NCI-H460 (cell line): ENCODE data around the gene ZACN. TPM values are rescaled to one million over a fixed set of nuclear protein-coding genes. Genes with fewer than 3 reads are reported as not detected.
"Not testable (repeated sequence)": the region's sequence is repeated elsewhere in the genome, so short reads cannot be mapped to it uniquely, and the experiment has no call there.

Experiments used
- DNase-seq: peaks from one replicate; pipeline ENCODE4 v3.0.0-alpha.2; 2016; ENCODE audit warnings: low read depth; ENCODE audit errors: extremely low read depth
- total RNA-seq: library from RNA; depleted of rRNA; stranded (reverse); fragments of >200 nt; shearing (Covaris generic); gene quantifications from 2 replicates; pipeline ENCODE4 v1.2.3, GENCODE V29; 2014

Gene ZACN
- total RNA-seq, 1 experiment from 2014 or later: 0.10 TPM

DNA sequence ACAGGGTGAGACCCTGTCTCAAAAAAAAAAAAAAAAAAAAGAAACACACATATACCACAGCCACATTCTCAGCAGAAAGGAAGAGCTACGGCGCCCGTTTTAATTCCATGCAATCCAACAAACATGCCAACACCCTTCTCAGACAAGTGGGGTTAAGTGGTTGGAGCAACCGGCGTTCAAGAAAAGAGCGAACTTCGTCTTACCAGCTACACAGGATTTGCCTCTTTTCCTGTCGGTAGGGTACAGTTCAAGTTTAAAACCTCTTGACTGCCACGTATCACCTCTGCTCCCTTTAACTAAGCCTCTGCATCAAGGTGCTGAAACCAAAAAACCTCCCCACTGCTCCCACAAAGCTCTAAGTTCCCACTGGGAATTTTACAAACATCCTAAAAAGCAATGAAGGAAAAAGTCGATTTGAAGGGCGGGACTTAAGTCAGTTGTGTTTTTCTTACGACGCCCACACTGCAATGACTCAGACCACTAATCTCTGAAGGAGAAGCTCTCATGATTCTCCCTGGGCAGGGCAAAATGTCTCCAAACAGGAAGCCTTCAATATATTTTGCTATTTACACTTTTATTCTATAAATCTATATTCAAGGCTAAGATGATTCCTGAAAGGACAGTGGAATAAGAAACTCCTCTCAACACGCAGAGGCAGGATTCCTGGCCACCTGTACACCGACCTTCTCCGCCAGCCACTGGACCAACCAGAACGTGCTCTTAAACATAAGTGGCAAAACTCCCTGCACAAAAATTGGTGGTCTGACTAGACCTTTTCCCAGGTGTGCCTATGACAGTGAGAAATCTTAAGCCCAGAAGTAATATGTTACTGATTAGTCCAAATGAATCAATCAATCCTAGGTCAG, 25.5 kb upstream of the ZACN start:
- DNase-seq: no peak

DNA sequence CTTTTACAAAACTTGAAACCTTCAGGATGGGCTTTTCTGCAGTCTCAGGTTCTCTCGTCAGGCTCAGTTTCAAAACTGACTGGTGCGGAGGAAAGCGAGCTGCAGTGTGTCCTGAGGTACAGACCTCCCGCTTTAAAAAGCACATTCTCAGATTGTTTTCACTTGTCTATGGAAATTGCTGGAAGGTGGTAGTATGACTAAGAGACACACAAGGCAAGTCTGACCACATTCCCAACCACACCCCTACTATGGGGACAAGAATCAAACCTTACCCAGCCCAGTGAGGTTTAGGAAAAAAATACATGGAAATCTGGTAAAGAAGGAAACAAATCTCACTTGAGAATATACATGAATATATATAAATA, 24.9 kb upstream of the ZACN start:
- DNase-seq: no peak

DNA sequence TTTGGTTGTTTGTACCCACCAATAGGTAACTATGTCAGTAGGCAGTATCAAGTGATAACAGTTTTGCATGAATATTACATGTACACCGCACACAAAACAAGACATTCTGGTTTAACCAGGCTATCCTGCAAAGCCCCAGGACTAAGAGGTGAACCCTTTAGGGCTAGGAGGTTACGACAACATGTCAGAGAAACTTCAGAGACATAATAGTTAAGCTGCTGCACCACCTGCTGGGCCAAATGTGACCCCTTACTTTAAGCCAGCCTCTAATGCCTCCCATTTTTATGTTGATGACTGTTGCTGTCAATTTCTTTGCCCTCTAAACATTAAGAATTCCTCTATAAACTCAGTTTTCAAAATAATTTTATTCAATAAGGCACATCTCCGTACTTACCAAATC, 22.1 kb upstream of the ZACN start:
- no peak for DNase-seq

DNA sequence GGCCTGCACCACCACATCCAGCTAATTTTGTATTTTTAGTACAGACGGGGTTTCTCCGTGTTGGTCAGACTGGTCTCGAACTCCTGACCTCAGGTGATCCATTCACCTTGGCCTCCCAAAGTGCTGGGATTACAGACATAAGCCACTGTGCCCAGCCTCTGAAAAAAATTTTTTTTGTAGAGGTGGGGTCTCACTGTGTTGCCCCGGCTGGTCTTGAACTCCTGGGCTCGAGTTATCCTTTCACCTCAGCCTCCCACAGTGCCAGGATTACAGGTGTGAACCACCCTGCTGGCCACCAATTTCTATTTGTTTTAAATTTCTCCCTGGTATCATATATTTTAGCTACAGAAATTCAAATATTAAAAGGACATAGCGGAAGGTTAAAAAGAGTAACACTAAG, 20.7 kb upstream of the ZACN start:
- DNase-seq: not testable (repeated sequence)

DNA sequence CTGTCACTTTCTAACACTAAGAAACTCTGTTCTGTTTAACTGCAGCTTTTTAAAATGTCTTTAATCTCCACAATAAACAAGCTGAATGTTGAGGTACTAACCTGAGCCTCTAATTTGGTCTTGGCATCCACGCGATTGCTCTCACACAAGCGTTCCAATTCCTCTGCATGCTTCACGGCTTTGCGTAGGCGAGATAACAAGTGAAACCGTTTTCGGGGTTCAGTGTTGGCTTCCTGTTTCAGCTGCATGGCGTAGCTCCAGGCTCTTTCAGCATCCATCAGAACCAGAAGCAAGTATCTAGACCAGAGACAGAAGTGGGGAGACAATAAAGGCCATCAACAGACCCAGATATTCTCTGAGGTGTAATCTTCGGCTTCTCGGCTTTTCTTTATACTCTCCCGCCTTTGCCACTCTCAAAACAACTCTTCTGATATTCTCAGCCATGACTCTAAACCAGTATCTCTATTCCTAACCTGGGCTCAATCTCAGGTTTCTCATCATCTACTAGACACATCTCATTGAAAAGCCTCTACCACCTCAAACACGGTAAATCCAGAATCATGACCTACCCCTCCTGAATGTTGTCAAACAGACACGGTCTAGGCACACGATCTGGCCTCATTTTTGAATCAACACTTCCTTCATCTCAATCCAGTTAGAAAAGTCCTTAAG, 15.0 kb upstream of the ZACN start:
- DNase-seq: no peak

DNA sequence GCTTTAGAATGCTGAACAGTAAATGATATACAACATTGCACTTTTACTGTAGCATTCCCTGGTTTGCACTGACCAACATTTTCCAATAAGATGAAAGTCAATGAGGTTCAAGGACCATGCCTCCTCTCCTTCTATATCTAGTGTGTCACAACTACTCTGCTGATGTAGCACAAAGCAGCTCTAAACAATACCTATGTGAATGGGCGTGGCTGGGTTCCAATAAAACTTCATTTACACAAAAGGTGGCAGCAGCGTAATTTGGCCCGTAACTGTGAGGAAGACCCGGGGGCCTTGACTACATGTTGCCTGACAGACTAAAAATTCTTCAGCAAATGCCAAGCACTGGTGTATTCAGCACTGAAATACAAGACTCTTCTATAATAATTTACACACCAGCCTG, 13.2 kb upstream of the ZACN start:
- no peak for DNase-seq

DNA sequence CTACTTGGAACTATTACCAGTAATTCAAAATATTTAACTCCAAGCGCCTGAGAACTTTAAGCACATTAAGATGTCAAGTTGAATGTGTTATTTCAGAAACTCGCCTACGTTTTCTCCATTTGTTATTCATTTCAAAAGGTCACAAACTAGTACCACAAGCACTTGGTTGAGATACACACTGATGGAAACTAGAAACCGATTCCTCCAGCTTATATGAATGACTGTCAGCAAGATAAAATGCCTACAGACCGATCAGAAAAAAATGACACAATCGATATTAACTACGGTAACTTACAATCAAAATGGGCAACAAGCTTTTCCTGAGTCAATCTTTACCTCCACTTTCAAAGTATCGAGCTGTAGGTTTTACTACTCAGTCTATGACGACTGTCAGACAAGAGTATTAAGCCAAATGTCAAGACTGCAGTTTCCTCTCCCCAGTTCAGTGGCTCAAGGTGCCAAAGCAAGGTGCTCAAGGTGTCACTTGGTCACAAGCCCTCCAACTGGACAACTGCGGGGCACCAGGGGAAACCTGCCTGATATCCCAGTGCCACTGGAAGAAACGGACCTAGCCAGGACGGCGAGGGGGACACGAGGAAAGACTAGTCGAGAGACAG, 7.3 kb upstream of the ZACN start:
- DNase-seq: no peak

DNA sequence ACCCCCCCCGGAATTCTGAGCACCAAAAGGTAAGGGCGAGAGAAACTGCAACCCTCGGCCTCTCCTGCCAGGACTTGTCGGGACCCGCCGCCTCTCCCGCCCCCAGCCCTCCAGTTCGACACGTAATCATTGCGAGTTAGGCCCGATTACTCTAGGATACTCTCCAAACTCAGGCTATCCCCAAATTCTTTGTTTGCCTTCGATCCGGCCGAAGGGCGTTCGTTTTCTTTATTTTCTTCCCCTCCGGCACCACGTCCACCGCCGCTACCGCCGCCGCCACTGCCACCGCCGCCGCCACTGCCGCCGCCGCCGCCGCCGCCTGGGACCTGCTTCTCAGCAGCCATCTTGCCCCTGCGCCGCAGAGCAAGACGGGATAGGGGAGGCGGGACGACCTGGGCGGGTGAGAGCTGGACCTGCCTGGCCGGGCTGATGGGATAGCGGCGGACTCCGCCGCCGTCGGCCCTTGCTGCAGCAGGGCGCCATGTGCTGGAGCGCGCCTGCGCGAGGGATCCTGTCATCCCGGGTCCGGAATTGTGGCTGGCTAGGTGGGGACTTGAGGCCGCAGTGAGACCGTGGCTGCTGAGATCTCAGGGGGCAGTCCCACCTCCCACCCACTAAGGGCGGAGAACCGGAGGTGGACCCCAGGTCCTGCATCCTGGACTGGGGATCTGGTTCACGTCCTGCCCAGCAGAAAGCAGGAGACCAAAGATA, 6.7 kb upstream of the ZACN start, which contains the start of gene SRP68:
SRP68 (minus strand) TSS at position 370 of the 711 bp plus-strand sequence; CDS start at position 344, 26 bp downstream.
- DNase-seq: peak; percentile 91

DNA sequence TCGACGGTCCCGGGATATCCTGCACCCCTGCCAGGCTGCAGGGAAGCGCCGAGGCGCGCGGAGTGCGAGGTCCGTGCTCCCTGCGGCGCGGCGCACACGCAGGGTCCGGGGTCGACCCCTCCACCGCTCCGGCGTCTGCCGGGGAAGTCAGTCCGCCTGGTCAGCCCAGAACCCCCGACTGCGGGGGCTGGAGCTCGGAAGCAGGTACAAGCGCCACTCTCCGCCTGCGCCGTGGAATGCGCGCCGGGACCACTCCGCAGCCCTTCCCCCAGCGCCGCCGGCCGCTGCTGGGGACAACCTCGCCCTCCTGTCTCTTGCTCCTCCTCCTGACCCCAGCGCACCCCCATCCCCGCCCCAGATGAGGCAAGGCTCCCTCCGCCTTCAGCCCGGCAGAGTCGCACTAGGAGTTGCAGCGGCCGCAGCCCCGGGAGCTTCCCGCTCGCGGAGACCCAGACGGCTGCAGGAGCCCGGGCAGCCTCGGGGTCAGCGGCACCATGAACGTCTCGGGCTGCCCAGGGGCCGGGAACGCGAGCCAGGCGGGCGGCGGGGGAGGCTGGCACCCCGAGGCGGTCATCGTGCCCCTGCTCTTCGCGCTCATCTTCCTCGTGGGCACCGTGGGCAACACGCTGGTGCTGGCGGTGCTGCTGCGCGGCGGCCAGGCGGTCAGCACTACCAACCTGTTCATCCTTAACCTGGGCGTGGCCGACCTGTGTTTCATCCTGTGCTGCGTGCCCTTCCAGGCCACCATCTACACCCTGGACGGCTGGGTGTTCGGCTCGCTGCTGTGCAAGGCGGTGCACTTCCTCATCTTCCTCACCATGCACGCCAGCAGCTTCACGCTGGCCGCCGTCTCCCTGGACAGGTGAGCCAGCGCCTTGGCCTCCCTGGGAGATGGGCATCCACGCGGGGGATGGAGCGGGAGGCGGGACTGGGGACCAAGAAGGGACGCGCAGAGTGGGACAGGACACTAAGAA, 4.3 kb upstream of the ZACN start, which contains the start of gene GALR2:
GALR2 (plus strand) TSS at position 392 of the 974 bp plus-strand sequence; CDS start at position 495, 103 bp downstream.
- DNase-seq: no peak

DNA sequence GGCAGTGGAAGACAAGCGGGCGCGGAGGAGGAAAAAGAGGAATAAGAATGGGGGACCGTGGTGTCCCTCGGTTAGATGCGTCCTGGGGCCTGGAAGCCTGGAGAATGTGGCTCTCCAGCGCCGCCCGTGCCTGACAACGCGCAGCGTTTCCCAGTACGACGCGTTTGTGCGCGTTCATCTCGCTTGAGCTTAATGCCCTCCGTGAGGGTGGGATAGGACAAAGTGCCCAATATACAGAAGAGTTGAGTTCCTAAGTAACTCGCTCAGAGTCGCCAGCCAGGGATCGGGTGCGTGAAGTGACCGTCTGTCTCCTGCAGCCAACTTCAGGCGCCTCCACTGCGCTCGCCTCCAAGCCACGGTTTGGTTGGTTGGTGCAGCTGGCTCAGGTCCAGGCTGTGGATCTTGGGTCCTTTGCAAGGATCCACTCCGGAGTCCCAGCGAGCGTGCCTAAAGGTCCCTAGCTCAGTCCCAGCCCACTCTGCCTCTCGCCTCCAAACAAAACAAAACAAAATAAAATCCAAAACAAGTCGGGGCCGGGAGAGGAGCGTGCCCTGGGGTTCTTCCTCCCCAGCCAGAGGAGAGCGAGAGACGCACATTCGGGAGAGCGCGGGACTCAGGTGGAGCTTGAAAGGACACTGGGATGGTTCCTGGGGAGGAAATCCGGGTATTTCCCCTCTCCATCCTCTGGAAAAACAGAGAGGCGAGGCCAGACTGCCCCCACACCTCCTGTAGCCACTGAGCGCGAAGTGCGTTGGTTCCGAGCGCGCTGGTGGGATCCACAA, 3.4 kb upstream of the ZACN start:
- DNase-seq: peak; percentile 26

DNA sequence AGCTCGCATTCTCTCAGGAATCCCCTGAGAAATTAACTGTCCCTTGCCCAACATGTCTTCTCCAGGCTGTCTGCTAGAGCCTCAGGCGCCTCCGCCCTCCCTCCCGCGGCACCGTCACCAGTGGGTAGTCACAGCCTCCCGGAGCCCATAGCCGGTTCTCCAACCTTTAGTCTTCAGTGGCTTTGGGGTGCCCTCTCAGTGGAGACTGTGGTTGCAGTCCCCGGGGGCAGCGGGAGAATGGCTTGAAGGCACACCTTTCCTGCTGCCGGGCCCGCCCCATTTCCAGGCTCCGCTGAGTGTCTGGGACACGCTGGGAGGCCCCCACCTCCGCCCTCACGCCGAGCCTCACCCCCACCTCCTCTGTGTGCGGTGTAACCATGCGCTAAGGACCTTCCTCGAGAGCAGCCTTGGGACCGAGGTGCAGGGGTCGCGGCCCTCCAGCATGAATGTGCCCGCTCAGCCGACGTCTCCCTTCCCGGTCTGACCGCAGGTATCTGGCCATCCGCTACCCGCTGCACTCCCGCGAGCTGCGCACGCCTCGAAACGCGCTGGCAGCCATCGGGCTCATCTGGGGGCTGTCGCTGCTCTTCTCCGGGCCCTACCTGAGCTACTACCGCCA, 2.7 kb upstream of the ZACN start:
- DNase-seq: no peak

DNA sequence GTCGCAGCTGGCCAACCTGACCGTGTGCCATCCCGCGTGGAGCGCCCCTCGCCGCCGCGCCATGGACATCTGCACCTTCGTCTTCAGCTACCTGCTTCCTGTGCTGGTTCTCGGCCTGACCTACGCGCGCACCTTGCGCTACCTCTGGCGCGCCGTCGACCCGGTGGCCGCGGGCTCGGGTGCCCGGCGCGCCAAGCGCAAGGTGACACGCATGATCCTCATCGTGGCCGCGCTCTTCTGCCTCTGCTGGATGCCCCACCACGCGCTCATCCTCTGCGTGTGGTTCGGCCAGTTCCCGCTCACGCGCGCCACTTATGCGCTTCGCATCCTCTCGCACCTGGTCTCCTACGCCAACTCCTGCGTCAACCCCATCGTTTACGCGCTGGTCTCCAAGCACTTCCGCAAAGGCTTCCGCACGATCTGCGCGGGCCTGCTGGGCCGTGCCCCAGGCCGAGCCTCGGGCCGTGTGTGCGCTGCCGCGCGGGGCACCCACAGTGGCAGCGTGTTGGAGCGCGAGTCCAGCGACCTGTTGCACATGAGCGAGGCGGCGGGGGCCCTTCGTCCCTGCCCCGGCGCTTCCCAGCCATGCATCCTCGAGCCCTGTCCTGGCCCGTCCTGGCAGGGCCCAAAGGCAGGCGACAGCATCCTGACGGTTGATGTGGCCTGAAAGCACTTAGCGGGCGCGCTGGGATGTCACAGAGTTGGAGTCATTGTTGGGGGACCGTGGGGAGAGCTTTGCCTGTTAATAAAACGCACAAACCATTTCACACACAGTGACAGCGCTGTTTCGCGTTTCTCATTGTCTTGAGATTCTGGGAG, 2.0 kb upstream of the ZACN start:
- no peak for DNase-seq

DNA sequence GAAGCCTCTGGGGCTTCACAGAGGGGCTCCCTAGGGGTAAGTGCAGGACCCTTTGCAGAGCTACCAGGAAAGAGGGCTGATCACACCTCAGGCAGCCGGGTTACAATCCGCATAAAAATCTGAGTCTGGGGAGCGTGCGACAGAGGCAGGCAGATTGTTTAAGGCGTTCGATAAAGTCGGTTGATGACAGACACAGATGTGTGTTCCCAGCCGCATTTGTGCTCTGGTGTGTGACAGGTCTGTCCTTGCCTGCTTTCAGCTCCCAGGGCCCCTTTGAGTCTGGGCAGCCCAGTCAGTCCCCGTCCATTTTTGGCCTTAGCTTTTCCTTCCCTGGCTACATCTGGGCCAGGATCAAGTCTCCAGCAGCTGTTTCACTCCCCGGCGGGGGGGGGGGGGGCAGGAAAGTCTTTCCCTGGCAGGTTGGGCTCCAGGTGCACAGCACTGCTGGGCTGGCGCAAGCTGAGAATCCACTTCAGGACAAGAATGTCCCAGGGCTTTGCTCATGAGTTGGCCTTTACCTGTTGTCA, 1.3 kb upstream of the ZACN start:
- no peak for DNase-seq

DNA sequence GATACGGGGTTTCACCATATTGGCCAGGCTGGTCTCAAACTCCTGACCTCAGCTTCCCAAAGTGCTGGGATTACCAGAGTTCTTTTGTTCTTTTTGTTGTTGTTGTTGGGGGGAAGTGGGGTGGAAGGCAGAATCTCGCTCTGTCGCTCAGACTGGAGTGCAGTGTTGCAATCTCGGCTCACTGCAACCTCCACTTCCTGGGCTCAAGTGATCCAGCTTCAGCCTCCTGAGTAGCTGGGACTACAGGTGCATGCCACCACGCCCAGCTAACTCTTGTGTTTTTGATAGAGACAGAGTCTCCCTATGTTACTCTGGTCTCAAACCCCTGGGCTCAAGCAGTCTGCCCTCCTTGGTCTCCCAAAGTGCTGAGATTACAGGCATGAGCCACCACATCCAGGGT, 612 bp upstream of the ZACN start:
- not testable (repeated sequence) for DNase-seq

DNA sequence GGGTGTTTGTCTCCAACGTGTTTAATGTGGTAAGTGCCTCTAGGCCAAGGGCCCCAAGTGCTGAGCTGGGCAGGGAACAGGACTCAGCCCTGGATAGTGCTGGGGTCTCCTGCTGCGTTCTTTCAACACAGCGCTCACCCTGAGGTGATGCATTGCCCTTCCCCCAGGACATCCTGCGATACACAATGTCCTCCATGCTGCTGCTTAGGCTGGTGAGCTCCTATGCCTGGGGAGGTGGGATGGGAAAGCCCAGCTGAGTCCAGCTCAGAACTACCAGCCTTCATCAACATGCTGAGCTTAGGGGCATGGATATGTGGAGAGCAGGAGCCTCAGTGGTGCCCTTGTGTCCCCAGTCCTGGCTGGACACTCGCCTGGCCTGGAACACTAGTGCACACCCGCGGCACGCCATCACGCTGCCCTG, 563 bp downstream of the ZACN start:
- DNase-seq: no peak

DNA sequence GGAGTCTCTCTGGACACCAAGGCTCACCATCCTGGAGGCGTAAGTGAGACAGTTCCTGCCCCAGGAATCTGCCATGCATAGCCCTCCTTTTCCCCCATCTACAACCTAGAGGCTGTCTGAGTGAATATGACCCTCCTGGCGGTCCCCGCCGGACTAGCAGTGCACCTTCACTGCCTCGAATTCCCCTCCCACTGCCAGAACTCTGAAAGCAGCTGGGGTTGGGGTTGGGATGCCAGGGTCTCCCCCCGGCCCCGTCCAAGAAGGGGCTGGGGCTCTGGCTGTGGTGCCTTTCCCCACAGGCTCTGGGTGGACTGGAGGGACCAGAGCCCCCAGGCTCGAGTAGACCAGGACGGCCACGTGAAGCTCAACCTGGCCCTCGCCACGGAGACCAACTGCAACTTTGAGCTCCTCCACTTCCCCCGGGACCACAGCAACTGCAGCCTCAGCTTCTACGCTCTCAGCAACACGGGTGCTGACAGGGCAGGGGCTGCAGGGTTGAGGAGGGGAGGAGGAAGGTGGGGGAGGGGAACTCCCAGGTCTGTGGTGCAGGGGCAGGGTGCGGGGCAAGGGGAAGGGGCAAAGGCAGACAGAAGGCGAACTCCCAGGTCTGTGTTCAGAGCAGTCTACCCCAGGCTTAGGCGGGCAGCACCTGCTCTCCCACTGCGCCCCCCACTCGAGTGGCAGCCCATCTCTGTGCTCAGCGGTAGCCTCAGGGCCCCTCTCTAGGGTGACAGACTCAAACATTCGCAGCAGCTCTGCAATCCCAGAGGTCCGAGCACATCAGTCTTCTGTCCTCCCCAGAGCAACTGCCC, 1.2 kb downstream of the ZACN start:
- DNase-seq: no peak
